ENCODE measurements around the gene RYR1.

The RYR1 gene

DNA sequence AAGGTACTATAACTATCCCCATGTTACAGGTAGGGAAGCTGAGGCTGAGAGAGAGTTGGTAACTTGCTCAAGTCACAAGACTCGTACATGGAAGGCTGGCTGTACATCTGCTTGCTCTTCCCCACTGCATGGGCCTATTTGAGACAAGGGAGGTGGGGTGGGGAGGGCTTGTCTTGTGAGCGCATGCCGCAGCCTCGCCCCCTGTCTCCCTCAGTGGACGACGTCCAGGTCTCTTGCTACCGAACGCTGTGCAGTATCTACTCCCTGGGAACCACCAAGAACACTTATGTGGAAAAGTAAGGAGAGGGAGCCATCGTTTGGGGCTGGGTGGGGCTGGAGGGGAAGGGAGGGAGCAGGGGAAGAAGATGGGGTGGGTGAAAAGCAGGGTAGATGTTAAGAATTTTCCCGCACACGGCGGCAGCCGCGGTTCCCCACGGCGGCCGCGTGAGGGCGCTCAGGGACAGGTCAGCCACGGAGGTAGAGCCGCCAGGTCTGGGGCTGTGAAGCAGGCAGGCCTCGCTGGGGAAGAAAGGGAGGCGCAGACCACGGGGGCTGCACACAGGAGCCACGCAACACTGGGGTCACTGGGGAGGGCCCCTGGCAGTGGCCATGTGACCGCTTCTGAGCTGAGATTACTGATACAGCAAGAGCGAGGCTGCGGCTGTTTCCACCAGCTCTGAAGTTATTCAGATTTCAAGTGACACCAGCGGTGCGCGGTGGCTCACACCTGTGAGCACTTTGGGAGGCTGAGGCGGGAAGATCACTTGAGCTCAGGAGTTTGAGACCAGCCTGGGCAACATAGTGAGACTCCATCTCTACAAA lies 81.5 kb downstream of the RYR1 start (continued):
- TF ChIP-seq, protein P1, sequence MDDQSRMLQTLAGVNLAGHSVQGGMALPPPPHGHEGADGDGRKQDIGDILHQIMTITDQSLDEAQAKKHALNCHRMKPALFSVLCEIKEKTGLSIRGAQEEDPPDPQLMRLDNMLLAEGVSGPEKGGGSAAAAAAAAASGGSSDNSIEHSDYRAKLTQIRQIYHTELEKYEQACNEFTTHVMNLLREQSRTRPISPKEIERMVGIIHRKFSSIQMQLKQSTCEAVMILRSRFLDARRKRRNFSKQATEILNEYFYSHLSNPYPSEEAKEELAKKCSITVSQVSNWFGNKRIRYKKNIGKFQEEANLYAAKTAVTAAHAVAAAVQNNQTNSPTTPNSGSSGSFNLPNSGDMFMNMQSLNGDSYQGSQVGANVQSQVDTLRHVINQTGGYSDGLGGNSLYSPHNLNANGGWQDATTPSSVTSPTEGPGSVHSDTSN (CRISPR knock-in tag; IDR thresholded peaks at IDR 0.05): no peak
- TF ChIP-seq ZNF426 (tag by site-specific recombination; IDR thresholded peaks at IDR 0.05) (no peak), SCRT2 (tag by site-specific recombination; IDR thresholded peaks at IDR 0.05) (no peak), BCL11B (tag by site-specific recombination; IDR thresholded peaks at IDR 0.05; ENCODE audit: low read depth) (no peak), ZNF366 (tag by site-specific recombination; conservative IDR thresholded peaks at IDR 0.05) (no peak; the same call in 1 of the 2 replicates), ZNF510 (tag by site-specific recombination; IDR thresholded peaks at IDR 0.05; ENCODE audit: insufficient replicate concordance) (no peak), ZNF23 (tag by site-specific recombination; IDR thresholded peaks at IDR 0.05; ENCODE audit: borderline replicate concordance) (no peak), ZBTB20 (tag by site-specific recombination; IDR thresholded peaks at IDR 0.05) (peak; percentile 54; the same call in 1 of the 2 replicates), ZBTB7A (tag by site-specific recombination; IDR thresholded peaks at IDR 0.05; ENCODE audit: low read depth) (no peak), ZNF791 (tag by site-specific recombination; IDR thresholded peaks at IDR 0.05) (no peak), ZNF311 (tag by site-specific recombination; IDR thresholded peaks at IDR 0.05; ENCODE audit: borderline replicate concordance) (no peak), ZNF768 (tag by site-specific recombination; IDR thresholded peaks at IDR 0.05) (no peak), ZNF138 (tag by site-specific recombination; IDR thresholded peaks at IDR 0.05; ENCODE audit: borderline replicate concordance) (no peak), ZXDB (tag by site-specific recombination; IDR thresholded peaks at IDR 0.05) (0 out of 2 replicates have a peak, but pooled peaks have one; percentile 53), KLF16 (tag by site-specific recombination; IDR thresholded peaks at IDR 0.05) (0 out of 2 replicates have a peak, but pooled peaks have one; percentile 64), SP7 (tag by site-specific recombination; IDR thresholded peaks at IDR 0.05) (peak; percentile 76), ZSCAN30 (tag by site-specific recombination; IDR thresholded peaks at IDR 0.05) (no peak; the same call in 1 of the 2 replicates), ZNF202 (tag by site-specific recombination; IDR thresholded peaks at IDR 0.05; ENCODE audit: borderline replicate concordance) (no peak), ZNF292 (tag by site-specific recombination; IDR thresholded peaks at IDR 0.05; ENCODE audit: borderline replicate concordance, low read depth) (no peak), ZNF184 (tag by site-specific recombination; IDR thresholded peaks at IDR 0.05) (no peak), TRIM28 (IDR thresholded peaks at IDR 0.05; ENCODE audit: borderline replicate concordance, low read length) (no peak), ZNF146 (tag by site-specific recombination; IDR thresholded peaks at IDR 0.05) (no peak), ZNF677 (tag by site-specific recombination; IDR thresholded peaks at IDR 0.05) (no peak), SALL2 (tag by site-specific recombination; IDR thresholded peaks at IDR 0.05; ENCODE audit: borderline replicate concordance) (no peak), ZNF548 (tag by site-specific recombination; IDR thresholded peaks at IDR 0.05) (no peak), ZNF514 (tag by site-specific recombination; IDR thresholded peaks at IDR 0.05) (no peak), ZNF530 (tag by site-specific recombination; IDR thresholded peaks at IDR 0.05; ENCODE audit: low read depth) (no peak)
- TF ChIP-seq, protein P2, sequence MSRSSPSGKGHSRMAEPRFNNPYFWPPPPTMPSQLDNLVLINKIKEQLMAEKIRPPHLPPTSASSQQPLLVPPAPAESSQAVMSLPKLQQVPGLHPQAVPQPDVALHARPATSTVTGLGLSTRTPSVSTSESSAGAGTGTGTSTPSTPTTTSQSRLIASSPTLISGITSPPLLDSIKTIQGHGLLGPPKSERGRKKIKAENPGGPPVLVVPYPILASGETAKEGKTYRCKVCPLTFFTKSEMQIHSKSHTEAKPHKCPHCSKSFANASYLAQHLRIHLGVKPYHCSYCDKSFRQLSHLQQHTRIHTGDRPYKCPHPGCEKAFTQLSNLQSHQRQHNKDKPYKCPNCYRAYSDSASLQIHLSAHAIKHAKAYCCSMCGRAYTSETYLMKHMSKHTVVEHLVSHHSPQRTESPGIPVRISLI (tag by site-specific recombination; IDR thresholded peaks at IDR 0.05): no peak
- TF ChIP-seq, protein P3, sequence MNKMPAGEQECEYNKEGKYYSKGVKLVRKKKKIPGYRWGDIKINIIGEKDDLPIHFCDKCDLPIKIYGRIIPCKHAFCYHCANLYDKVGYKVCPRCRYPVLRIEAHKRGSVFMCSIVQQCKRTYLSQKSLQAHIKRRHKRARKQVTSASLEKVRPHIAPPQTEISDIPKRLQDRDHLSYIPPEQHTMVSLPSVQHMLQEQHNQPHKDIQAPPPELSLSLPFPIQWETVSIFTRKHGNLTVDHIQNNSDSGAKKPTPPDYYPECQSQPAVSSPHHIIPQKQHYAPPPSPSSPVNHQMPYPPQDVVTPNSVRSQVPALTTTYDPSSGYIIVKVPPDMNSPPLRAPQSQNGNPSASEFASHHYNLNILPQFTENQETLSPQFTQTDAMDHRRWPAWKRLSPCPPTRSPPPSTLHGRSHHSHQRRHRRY (tag by site-specific recombination; IDR thresholded peaks at IDR 0.05): no peak
- TF ChIP-seq, protein P4, sequence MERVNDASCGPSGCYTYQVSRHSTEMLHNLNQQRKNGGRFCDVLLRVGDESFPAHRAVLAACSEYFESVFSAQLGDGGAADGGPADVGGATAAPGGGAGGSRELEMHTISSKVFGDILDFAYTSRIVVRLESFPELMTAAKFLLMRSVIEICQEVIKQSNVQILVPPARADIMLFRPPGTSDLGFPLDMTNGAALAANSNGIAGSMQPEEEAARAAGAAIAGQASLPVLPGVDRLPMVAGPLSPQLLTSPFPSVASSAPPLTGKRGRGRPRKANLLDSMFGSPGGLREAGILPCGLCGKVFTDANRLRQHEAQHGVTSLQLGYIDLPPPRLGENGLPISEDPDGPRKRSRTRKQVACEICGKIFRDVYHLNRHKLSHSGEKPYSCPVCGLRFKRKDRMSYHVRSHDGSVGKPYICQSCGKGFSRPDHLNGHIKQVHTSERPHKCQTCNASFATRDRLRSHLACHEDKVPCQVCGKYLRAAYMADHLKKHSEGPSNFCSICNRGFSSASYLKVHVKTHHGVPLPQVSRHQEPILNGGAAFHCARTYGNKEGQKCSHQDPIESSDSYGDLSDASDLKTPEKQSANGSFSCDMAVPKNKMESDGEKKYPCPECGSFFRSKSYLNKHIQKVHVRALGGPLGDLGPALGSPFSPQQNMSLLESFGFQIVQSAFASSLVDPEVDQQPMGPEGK (tag by site-specific recombination; IDR thresholded peaks at IDR 0.05): peak; percentile 83
- TF ChIP-seq, protein P5, sequence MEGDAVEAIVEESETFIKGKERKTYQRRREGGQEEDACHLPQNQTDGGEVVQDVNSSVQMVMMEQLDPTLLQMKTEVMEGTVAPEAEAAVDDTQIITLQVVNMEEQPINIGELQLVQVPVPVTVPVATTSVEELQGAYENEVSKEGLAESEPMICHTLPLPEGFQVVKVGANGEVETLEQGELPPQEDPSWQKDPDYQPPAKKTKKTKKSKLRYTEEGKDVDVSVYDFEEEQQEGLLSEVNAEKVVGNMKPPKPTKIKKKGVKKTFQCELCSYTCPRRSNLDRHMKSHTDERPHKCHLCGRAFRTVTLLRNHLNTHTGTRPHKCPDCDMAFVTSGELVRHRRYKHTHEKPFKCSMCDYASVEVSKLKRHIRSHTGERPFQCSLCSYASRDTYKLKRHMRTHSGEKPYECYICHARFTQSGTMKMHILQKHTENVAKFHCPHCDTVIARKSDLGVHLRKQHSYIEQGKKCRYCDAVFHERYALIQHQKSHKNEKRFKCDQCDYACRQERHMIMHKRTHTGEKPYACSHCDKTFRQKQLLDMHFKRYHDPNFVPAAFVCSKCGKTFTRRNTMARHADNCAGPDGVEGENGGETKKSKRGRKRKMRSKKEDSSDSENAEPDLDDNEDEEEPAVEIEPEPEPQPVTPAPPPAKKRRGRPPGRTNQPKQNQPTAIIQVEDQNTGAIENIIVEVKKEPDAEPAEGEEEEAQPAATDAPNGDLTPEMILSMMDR (tag by site-specific recombination; IDR thresholded peaks at IDR 0.05): peak; percentile 97
- TF ChIP-seq, protein P6, sequence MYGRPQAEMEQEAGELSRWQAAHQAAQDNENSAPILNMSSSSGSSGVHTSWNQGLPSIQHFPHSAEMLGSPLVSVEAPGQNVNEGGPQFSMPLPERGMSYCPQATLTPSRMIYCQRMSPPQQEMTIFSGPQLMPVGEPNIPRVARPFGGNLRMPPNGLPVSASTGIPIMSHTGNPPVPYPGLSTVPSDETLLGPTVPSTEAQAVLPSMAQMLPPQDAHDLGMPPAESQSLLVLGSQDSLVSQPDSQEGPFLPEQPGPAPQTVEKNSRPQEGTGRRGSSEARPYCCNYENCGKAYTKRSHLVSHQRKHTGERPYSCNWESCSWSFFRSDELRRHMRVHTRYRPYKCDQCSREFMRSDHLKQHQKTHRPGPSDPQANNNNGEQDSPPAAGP (tag by site-specific recombination; IDR thresholded peaks at IDR 0.05): peak; percentile 93

Measured in HEK293 (cell line).